ENCODE data around the gene NIPBL. TPM values are rescaled to one million over a fixed set of nuclear protein-coding genes. Genes with fewer than 3 reads are reported as not detected.
"Not testable (repeated sequence)": the region's sequence is repeated elsewhere in the genome, so short reads cannot be mapped to it uniquely, and the experiment has no call there.

The NIPBL gene
- total and polyA plus RNA-seq, 7 experiments from 2014 or later = 28.2 to 123 (median 110) TPM

DNA sequence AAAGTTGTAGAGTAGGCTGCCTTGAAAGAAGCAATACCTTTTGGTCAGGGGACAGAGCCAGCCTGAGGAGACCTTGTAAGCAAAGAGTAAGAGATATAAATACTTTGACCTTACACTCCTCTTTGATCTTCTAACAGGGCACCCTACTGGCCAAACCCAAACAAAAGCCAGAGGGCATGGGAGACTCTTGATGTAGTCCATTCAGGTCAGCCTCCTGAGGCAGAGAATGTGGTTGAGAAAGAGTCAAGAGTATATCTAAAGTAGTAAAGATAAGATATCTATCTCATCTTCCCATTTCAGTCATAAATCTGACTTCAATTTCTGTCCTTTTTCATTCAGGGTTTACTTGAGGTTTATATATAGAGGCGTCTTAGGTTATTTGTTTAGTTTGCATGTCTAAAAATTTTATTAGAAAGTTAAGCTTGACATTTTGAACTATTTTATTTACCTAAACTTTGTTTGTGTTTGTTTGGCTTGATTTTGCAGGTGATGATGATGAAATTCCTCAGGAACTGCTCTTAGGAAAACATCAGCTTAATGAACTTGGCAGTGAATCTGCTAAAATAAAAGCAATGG, 125.7 kb downstream of the NIPBL start:
- no peaks in the 10 kb centered on the region for H3K27me3 Mint-ChIP-seq
- no peak for DNase-seq
- ATAC-seq = no peak
- peaks cover 4 to 27% (median 16%) of the 10 kb centered on the region in 5 donors for H3K36me3 Mint-ChIP-seq
- H3K27ac Mint-ChIP-seq = peak overlapping the region in 6 of 9 donors; percentile 1 to 68 (median 20)
- no peak overlapping the region for H3K4me3 Mint-ChIP-seq
- Histone ChIP-seq H3K9me3 (ENCODE audit: control insufficient read depth in 2 of 3, low read length in 3 of 3) (no peaks in the 10 kb centered on the region), H3K4me3 (ENCODE audit: low read length) (no peak overlapping the region), H3K4me1 (ENCODE audit: control insufficient read depth in 2 of 2, insufficient read depth in 2 of 2, low read length in 2 of 2) (no peaks in the 10 kb centered on the region), H3K27me3 (ENCODE audit: control insufficient read depth in 2 of 2, insufficient read depth in 2 of 2, low read length in 2 of 2) (no peaks in the 10 kb centered on the region), H3K36me3 (ENCODE audit: control insufficient read depth in 2 of 3, insufficient read depth in 3 of 3, low read length in 3 of 3) (peaks cover 2 to 49% (median 11%) of the 10 kb centered on the region in 3 experiments), H3K27ac (ENCODE audit: low read depth, low read length) (no peak overlapping the region)
- ChIA-PET POLR2A (no interaction called here), CTCF (no interaction called here)
- peaks cover 0 to 6% (median 0%) of the 10 kb centered on the region in 7 donors for H3K4me1 Mint-ChIP-seq
- H3K9me3 Mint-ChIP-seq = no peaks in the 10 kb centered on the region
- intact Hi-C loops (cut with micrococcal nuclease) = no loop called here

DNA sequence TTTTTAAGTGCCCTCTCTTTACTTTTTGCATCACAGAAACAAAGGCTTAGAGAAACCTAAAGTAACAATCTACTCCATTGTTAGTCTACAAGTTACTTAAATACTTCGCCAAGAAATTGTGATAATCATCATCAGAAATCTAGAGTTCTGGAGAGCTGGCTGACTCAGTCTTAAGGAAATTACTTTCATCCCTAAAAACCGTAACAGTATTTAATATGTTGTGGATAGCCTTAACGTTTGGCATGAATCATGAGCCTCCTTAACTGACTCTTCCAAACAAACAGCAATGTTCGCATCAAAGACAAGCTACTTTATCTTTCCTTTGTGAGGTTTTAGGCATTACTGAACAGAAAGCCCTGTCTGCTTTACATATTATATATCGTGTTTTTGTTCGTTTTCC, 128.7 kb downstream of the NIPBL start:
- no peaks in the 10 kb centered on the region for H3K9me3 ChIP-seq (ENCODE audit: control insufficient read depth in 2 of 3, low read length in 3 of 3)
- H3K27ac ChIP-seq (ENCODE audit: low read depth, low read length) = no peak overlapping the region
- CTCF ChIA-PET = interaction anchor here (0.8 to 2.1 kb wide), 6 partner anchors 9 to 276 kb away, joined by 3 to 10 read pairs (median 4); no protein-coding TSS in a partner anchor
- Mint-ChIP-seq H3K27me3 (no peaks in the 10 kb centered on the region), H3K4me3 (no peak overlapping the region), H3K4me1 (peaks cover 0 to under 1% (median 0%) of the 10 kb centered on the region in 7 donors), H3K36me3 (peaks cover 0 to 20% (median 10%) of the 10 kb centered on the region in 5 donors), H3K27ac (peak overlapping the region in 1 of 9 donors; percentile 6), H3K9me3 (no peaks in the 10 kb centered on the region)
- intact Hi-C loops (cut with micrococcal nuclease) = no loop called here
- POLR2A ChIA-PET = no interaction called here
- peaks cover 5 to 56% (median 23%) of the 10 kb centered on the region in 3 experiments for H3K36me3 ChIP-seq (ENCODE audit: control insufficient read depth in 2 of 3, insufficient read depth in 3 of 3, low read length in 3 of 3)
- H3K4me3 ChIP-seq (ENCODE audit: low read length) = no peak overlapping the region
- DNase-seq = no peak
- no peaks in the 10 kb centered on the region for H3K27me3 ChIP-seq (ENCODE audit: control insufficient read depth in 2 of 2, insufficient read depth in 2 of 2, low read length in 2 of 2)
- H3K4me1 ChIP-seq (ENCODE audit: control insufficient read depth in 2 of 2, insufficient read depth in 2 of 2, low read length in 2 of 2) = no peaks in the 10 kb centered on the region
- no peak for ATAC-seq

DNA sequence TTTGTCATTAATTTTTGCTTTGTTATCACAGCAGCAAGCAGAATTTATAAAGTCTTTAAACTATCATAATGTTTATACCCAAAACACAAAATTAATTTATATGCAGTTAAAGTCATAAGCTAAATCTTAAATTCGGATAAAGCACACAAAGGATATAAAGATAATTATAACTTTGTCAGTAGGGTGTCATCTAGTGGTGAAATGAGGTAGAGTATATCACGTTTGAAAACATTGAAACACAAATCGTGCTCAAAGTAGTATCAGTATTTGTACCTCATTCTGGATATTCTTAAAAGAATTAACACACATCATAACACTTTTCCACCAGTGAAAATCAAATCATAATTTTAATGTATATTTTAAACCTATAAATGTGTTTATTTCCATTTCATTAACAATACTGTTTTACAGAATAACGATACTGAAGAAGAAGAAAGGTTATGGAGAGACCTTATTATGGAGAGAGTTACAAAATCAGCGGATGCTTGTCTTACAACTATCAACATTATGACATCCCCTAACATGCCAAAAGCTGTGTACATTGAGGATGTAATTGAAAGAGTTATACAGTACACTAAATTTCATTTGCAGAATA, 129.5 kb downstream of the NIPBL start:
- H3K27me3 ChIP-seq (ENCODE audit: control insufficient read depth in 2 of 2, insufficient read depth in 2 of 2, low read length in 2 of 2) = no peaks in the 10 kb centered on the region
- no peaks in the 10 kb centered on the region for H3K9me3 ChIP-seq (ENCODE audit: control insufficient read depth in 2 of 3, low read length in 3 of 3)
- DNase-seq (peak in 6 of 9 donors; percentile 1 to 25 (median 13)), ATAC-seq (peak; percentile 54)
- ChIA-PET CTCF (interaction anchor here (0.9 to 2.1 kb wide), 6 partner anchors 10 to 277 kb away, joined by 3 to 10 read pairs (median 4); no protein-coding TSS in a partner anchor), POLR2A (no interaction called here)
- Mint-ChIP-seq H3K36me3 (peaks cover 0 to 21% (median 9%) of the 10 kb centered on the region in 5 donors), H3K27me3 (no peaks in the 10 kb centered on the region), H3K4me3 (no peak overlapping the region), H3K9me3 (no peaks in the 10 kb centered on the region), H3K27ac (peak overlapping the region in 1 of 9 donors; percentile 6), H3K4me1 (no peaks in the 10 kb centered on the region)
- no peak overlapping the region for H3K4me3 ChIP-seq (ENCODE audit: low read length)
- H3K36me3 ChIP-seq (ENCODE audit: control insufficient read depth in 2 of 3, insufficient read depth in 3 of 3, low read length in 3 of 3) = peaks cover 5 to 54% (median 23%) of the 10 kb centered on the region in 3 experiments
- no peak overlapping the region for H3K27ac ChIP-seq (ENCODE audit: low read depth, low read length)
- H3K4me1 ChIP-seq (ENCODE audit: control insufficient read depth in 2 of 2, insufficient read depth in 2 of 2, low read length in 2 of 2) = no peaks in the 10 kb centered on the region
- intact Hi-C loops (cut with micrococcal nuclease) = loop anchor here (1.0 to 2.0 kb wide), 4 partner anchors 129 to 277 kb away; partner anchors contain the start of gene NIPBL (in 1 of the 2)

- H3K4me3 ChIP-seq (ENCODE audit: low read length); CTCF ChIA-PET; H3K27me3 ChIP-seq (ENCODE audit: control insufficient read depth in 2 of 2, insufficient read depth in 2 of 2, low read length in 2 of 2); H3K4me1 ChIP-seq (ENCODE audit: control insufficient read depth in 2 of 2, insufficient read depth in 2 of 2, low read length in 2 of 2); H3K4me3 Mint-ChIP-seq; H3K27ac ChIP-seq (ENCODE audit: low read depth, low read length); H3K9me3 Mint-ChIP-seq; H3K4me1 Mint-ChIP-seq; DNase-seq; intact Hi-C loops (cut with micrococcal nuclease); ATAC-seq; H3K27ac Mint-ChIP-seq; H3K27me3 Mint-ChIP-seq; H3K9me3 ChIP-seq (ENCODE audit: control insufficient read depth in 2 of 3, low read length in 3 of 3); POLR2A ChIA-PET: not testable (repeated sequence)
- peaks cover 0 to 23% (median 10%) of the 10 kb centered on the region in 5 donors for H3K36me3 Mint-ChIP-seq
- H3K36me3 ChIP-seq (ENCODE audit: control insufficient read depth in 2 of 3, insufficient read depth in 3 of 3, low read length in 3 of 3) = peaks cover 7 to 43% (median 8%) of the 10 kb centered on the region in 3 experiments
Measured at GRCh38 chr5:37013181-37013580, 136.6 kb downstream of the NIPBL start.

DNA sequence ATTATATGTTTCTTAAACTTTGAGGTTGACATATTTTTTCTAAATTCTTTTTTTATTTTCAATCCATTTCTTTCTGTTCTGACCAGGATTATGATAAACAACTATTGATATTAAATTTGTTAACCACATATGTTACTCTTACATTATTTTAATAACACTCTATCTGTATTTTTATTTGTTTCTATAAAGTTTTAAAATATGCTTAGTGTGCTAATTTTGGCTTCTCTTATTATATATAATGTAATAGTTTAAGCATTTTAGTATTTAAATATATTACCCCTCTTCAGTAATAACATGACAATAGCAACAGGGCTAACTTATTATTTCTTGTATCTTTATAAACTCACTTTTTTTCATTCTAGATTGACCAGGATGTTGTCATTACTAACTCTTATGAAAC, 137.8 kb downstream of the NIPBL start:
- Histone ChIP-seq H3K27me3 (ENCODE audit: control insufficient read depth in 2 of 2, insufficient read depth in 2 of 2, low read length in 2 of 2) (no peaks in the 10 kb centered on the region), H3K27ac (ENCODE audit: low read depth, low read length) (no peak overlapping the region), H3K9me3 (ENCODE audit: control insufficient read depth in 2 of 3, low read length in 3 of 3) (no peaks in the 10 kb centered on the region), H3K4me3 (ENCODE audit: low read length) (no peak overlapping the region), H3K4me1 (ENCODE audit: control insufficient read depth in 2 of 2, insufficient read depth in 2 of 2, low read length in 2 of 2) (no peaks in the 10 kb centered on the region), H3K36me3 (ENCODE audit: control insufficient read depth in 2 of 3, insufficient read depth in 3 of 3, low read length in 3 of 3) (peaks cover 7 to 46% (median 10%) of the 10 kb centered on the region in 3 experiments)
- H3K4me3 Mint-ChIP-seq = no peak overlapping the region
- ATAC-seq (no peak), DNase-seq (no peak)
- H3K4me1 Mint-ChIP-seq = no peaks in the 10 kb centered on the region
- H3K9me3 Mint-ChIP-seq = no peaks in the 10 kb centered on the region
- H3K27ac Mint-ChIP-seq = no peak overlapping the region
- H3K36me3 Mint-ChIP-seq = peaks cover 0 to 28% (median 10%) of the 10 kb centered on the region in 5 donors
- H3K27me3 Mint-ChIP-seq = no peaks in the 10 kb centered on the region
- intact Hi-C loops (cut with micrococcal nuclease) = no loop called here
- CTCF ChIA-PET = interaction anchor here (0.8 kb wide), 1 partner anchor 1115 kb away, joined by 3 read pairs; no protein-coding TSS in a partner anchor
- POLR2A ChIA-PET = no interaction called here

GRCh38 chr5:37015795-37016666, 139.5 kb downstream of the NIPBL start:
- Histone ChIP-seq H3K27ac (ENCODE audit: low read depth, low read length) (no peak overlapping the region), H3K9me3 (ENCODE audit: control insufficient read depth in 2 of 3, low read length in 3 of 3) (no peaks in the 10 kb centered on the region), H3K27me3 (ENCODE audit: control insufficient read depth in 2 of 2, insufficient read depth in 2 of 2, low read length in 2 of 2) (no peaks in the 10 kb centered on the region), H3K4me1 (ENCODE audit: control insufficient read depth in 2 of 2, insufficient read depth in 2 of 2, low read length in 2 of 2) (no peaks in the 10 kb centered on the region), H3K36me3 (ENCODE audit: control insufficient read depth in 2 of 3, insufficient read depth in 3 of 3, low read length in 3 of 3) (peaks cover 7 to 44% (median 13%) of the 10 kb centered on the region in 3 experiments), H3K4me3 (ENCODE audit: low read length) (no peak overlapping the region)
- intact Hi-C loops (cut with micrococcal nuclease) = no loop called here
- Mint-ChIP-seq H3K27me3 (no peaks in the 10 kb centered on the region), H3K27ac (no peak overlapping the region), H3K36me3 (peaks cover 0 to 35% (median 13%) of the 10 kb centered on the region in 5 donors), H3K4me1 (no peaks in the 10 kb centered on the region), H3K9me3 (no peaks in the 10 kb centered on the region), H3K4me3 (no peak overlapping the region)
- ATAC-seq (no peak), DNase-seq (no peak)
- ChIA-PET POLR2A (no interaction called here), CTCF (no interaction called here)

All from naive thymus-derived CD4-positive, alpha-beta T cell (primary cell).